Progenitor cell of endocrine pancreas (in vitro differentiated cells): ENCODE data around the gene EFNA2. TPM values are rescaled to one million over a fixed set of nuclear protein-coding genes. Genes with fewer than 3 reads are reported as not detected.
A peak's percentile ranks its signal among the peaks of the same experiment; 100 is the strongest.

Experiments used
- DNase-seq: peaks from one replicate; pipeline ENCODE4 v3.0.0; 2021; ENCODE audit warnings: low spot score; ENCODE audit not compliant: unreplicated experiment
- H3K27ac Mint-ChIP-seq: 2 replicates; pipeline ENCODE4 v1.8.0; 2021; ENCODE audit warnings: mild to moderate bottlenecking, moderate library complexity, mixed read lengths
- H3K27me3 Mint-ChIP-seq: 2 replicates; pipeline ENCODE4 v1.8.0; 2021; ENCODE audit warnings: mixed read lengths
- H3K36me3 Mint-ChIP-seq: 2 replicates; pipeline ENCODE4 v1.8.0; 2022; ENCODE audit warnings: mixed read lengths; ENCODE audit not compliant: insufficient read depth
- H3K4me1 Mint-ChIP-seq: 2 replicates; pipeline ENCODE4 v1.8.0; 2021; ENCODE audit warnings: low read depth, mixed read lengths
- H3K4me3 Mint-ChIP-seq: 2 replicates; pipeline ENCODE4 v1.8.0; 2021; ENCODE audit warnings: low read depth, mild to moderate bottlenecking, moderate library complexity, mixed read lengths
- H3K9me3 Mint-ChIP-seq: 2 replicates; pipeline ENCODE4 v1.8.0; 2021; ENCODE audit warnings: low read depth, mixed read lengths
- CTCF ChIP-seq: fragments of 200-600 bp; sonication (generic); IDR thresholded peaks from one replicate; pipeline ENCODE4 v1.5.0; 2021; ENCODE audit warnings: antibody characterized with exemption, mild to moderate bottlenecking; ENCODE audit not compliant: unreplicated experiment
- total RNA-seq: library from RNA; stranded (reverse); gene quantifications from 2 replicates; pipeline ENCODE4 v1.2.1, GENCODE V29; 2021

EFNA2 gene
- total RNA-seq, 1 donor from 2014 or later, result 26.5 TPM

GRCh38 chr19:1266129-1266915 lies 19.4 kb upstream of the EFNA2 start:
- no peak for DNase-seq
- Mint-ChIP-seq H3K9me3 (no peaks in the 10 kb centered on the region), H3K36me3 (peaks cover 8% of the 10 kb centered on the region), H3K27me3 (peaks cover 9% of the 10 kb centered on the region), H3K4me1 (peaks cover 49% of the 10 kb centered on the region), H3K4me3 (peak overlapping the region; percentile 48), H3K27ac (peak overlapping the region; percentile 87)
- TF ChIP-seq CTCF, result no peak

- DNase-seq, result peak; percentile 82
- Mint-ChIP-seq H3K27me3 (peaks cover 9% of the 10 kb centered on the region), H3K4me1 (peaks cover 49% of the 10 kb centered on the region), H3K36me3 (peaks cover 9% of the 10 kb centered on the region), H3K4me3 (peak overlapping the region; percentile 3), H3K9me3 (no peaks in the 10 kb centered on the region), H3K27ac (peak overlapping the region; percentile 86)
- peak; percentile 99 for TF ChIP-seq CTCF
Observed at GRCh38 chr19:1266916-1267476, 18.7 kb upstream of the EFNA2 start.

GRCh38 chr19:1267477-1268225 lies 18.0 kb upstream of the EFNA2 start:
- peaks cover 13% of the 10 kb centered on the region for H3K36me3 Mint-ChIP-seq
- H3K9me3 Mint-ChIP-seq, result no peaks in the 10 kb centered on the region
- H3K4me3 Mint-ChIP-seq, result peak overlapping the region; percentile 3
- DNase-seq, result no peak
- peaks cover 45% of the 10 kb centered on the region for H3K4me1 Mint-ChIP-seq
- no peak for TF ChIP-seq CTCF
- H3K27me3 Mint-ChIP-seq, result peaks cover 9% of the 10 kb centered on the region
- peak overlapping the region; percentile 86 for H3K27ac Mint-ChIP-seq

- peaks cover 43% of the 10 kb centered on the region for H3K4me1 Mint-ChIP-seq
- H3K36me3 Mint-ChIP-seq, result peaks cover 18% of the 10 kb centered on the region
- DNase-seq, result no peak
Observed at GRCh38 chr19:1268226-1269064, 17.2 kb upstream of the EFNA2 start.

More at GRCh38 chr19:1268226-1269064, 17.2 kb upstream of the EFNA2 start:
- H3K27me3 Mint-ChIP-seq, result peaks cover 9% of the 10 kb centered on the region
- TF ChIP-seq CTCF, result no peak
- H3K4me3 Mint-ChIP-seq, result peak overlapping the region; percentile 70
- no peaks in the 10 kb centered on the region for H3K9me3 Mint-ChIP-seq
- peak overlapping the region; percentile 69 for H3K27ac Mint-ChIP-seq
